HG03565 (cell line): ENCODE data around the gene TSPAN9.

Experiments used
- ATAC-seq: cut with Tn5 transposase; IDR thresholded peaks from one replicate; pipeline ENCODE4 v1.9.1; 2021; ENCODE audit warnings: mild to moderate bottlenecking, moderate library complexity; ENCODE audit not compliant: unreplicated experiment

TSPAN9 gene

GRCh38 chr12:3075315-3075714, 1.9 kb upstream of the TSPAN9 start:
- no peak for ATAC-seq

GRCh38 chr12:3077572-3078081, 448 bp downstream of the TSPAN9 start:
- no peak for ATAC-seq

GRCh38 chr12:3078086-3078820, 1.1 kb downstream of the TSPAN9 start:
- no peak for ATAC-seq

GRCh38 chr12:3081091-3081490, 3.9 kb downstream of the TSPAN9 start:
- no peak for ATAC-seq

GRCh38 chr12:3081886-3082285, 4.7 kb downstream of the TSPAN9 start:
- no peak for ATAC-seq

GRCh38 chr12:3083241-3083920, 6.2 kb downstream of the TSPAN9 start:
- ATAC-seq = no peak

GRCh38 chr12:3083921-3084347, 6.8 kb downstream of the TSPAN9 start:
- no peak for ATAC-seq

GRCh38 chr12:3084742-3085141, 7.6 kb downstream of the TSPAN9 start:
- ATAC-seq = no peak

- no peak for ATAC-seq
Observed at GRCh38 chr12:3085341-3086139, 8.4 kb downstream of the TSPAN9 start.

GRCh38 chr12:3086211-3086610, 9.0 kb downstream of the TSPAN9 start:
- ATAC-seq = no peak

- ATAC-seq = no peak
Observed at GRCh38 chr12:3086729-3087323, 9.6 kb downstream of the TSPAN9 start.

- no peak for ATAC-seq
Observed at GRCh38 chr12:3087758-3088650, 10.8 kb downstream of the TSPAN9 start.

GRCh38 chr12:3089588-3089987, 12.4 kb downstream of the TSPAN9 start:
- no peak for ATAC-seq

- no peak for ATAC-seq
Observed at GRCh38 chr12:3090240-3091037, 13.3 kb downstream of the TSPAN9 start.

GRCh38 chr12:3091038-3091319, 13.8 kb downstream of the TSPAN9 start:
- ATAC-seq = no peak

- no peak for ATAC-seq
Observed at GRCh38 chr12:3091382-3092241, 14.4 kb downstream of the TSPAN9 start.

GRCh38 chr12:3092764-3093163, 15.6 kb downstream of the TSPAN9 start:
- no peak for ATAC-seq

GRCh38 chr12:3097186-3097804, 20.1 kb downstream of the TSPAN9 start:
- no peak for ATAC-seq
